Erythroblast (primary cell): Measurements from ENCODE around the gene LMLN.

ENCODE experiments used
- GATA1 ChIP-seq: IDR thresholded peaks from 2 replicates; pipeline ENCODE4 v1.6.1; 2011; ENCODE audit warnings: low read depth, mild to moderate bottlenecking, control low read depth, low read length, moderate library complexity
- POLR2A ChIP-seq: IDR thresholded peaks from 2 replicates; pipeline ENCODE4 v1.6.1; 2011; ENCODE audit warnings: mild to moderate bottlenecking, low read length

DNA sequence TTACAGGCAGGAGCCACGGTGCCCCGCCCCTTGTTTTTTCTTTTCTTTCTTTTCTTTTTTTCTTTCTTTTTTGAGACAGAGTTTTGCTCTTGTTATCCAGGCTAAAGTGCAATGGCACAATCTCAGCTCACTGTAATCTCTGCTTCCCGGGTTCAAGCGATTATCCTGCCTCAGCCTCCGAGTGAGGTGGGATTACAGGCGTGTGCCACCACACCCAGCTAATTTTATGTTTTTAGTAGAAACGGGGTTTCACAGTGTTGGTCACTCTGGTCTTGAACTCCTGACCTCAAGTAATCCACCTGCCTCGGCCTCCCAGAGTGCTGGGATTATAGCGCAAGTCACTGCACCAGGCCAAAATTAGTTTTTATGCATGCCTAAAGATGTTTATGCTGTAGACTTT, 7.6 kb upstream of the LMLN start:
- TF ChIP-seq POLR2A (no peak), GATA1 (no peak)
